Activated naive CD4-positive, alpha-beta T cell treated with anti-CD3 and anti-CD28 coated beads, Interleukin-2, amount 50 U/mL, for 24 hours (primary cell): ENCODE data around the gene RYR1.

Experiments used
- H3K27ac Mint-ChIP-seq: one replicate; pipeline ENCODE4 v1.8.0; 2021; ENCODE audit warnings: mild to moderate bottlenecking, mixed read lengths
- H3K27me3 Mint-ChIP-seq: one replicate; pipeline ENCODE4 v1.8.0; 2021; ENCODE audit warnings: mixed read lengths
- H3K36me3 Mint-ChIP-seq: one replicate; pipeline ENCODE4 v1.8.0; 2021; ENCODE audit warnings: mixed read lengths
- H3K4me1 Mint-ChIP-seq: one replicate; pipeline ENCODE4 v1.8.0; 2021; ENCODE audit warnings: mixed read lengths
- H3K4me3 Mint-ChIP-seq: one replicate; pipeline ENCODE4 v1.8.0; 2021; ENCODE audit warnings: mild to moderate bottlenecking, mixed read lengths
- H3K9me3 Mint-ChIP-seq: one replicate; pipeline ENCODE4 v1.8.0; 2021; ENCODE audit warnings: mixed read lengths

RYR1 gene

GRCh38 chr19:38433268-38433733 is at the start of gene RYR1:
RYR1 (plus strand) TSS chr19:38433691; CDS start chr19:38433830, 139 bp downstream.
- Mint-ChIP-seq H3K27ac (no peak within 1 kb of the TSS), H3K27me3 (peaks cover 14% of the 10 kb centered on the region), H3K4me1 (peaks cover 19% of the 10 kb centered on the region), H3K9me3 (no peaks in the 10 kb centered on the region), H3K4me3 (peak within 1 kb of the TSS; percentile 62), H3K36me3 (no peaks in the 10 kb centered on the region)

GRCh38 chr19:38383743-38384142 is 49.7 kb upstream of the RYR1 start:
- Mint-ChIP-seq H3K27ac (no peak overlapping the region), H3K4me3 (no peak overlapping the region), H3K4me1 (peaks cover 21% of the 10 kb centered on the region), H3K9me3 (no peaks in the 10 kb centered on the region), H3K27me3 (peaks cover 5% of the 10 kb centered on the region), H3K36me3 (peaks cover 32% of the 10 kb centered on the region)

GRCh38 chr19:38384209-38385027 is 49.1 kb upstream of the RYR1 start:
- Mint-ChIP-seq H3K27me3 (peaks cover 5% of the 10 kb centered on the region), H3K36me3 (peaks cover 31% of the 10 kb centered on the region), H3K4me1 (peaks cover 21% of the 10 kb centered on the region), H3K27ac (no peak overlapping the region), H3K9me3 (no peaks in the 10 kb centered on the region), H3K4me3 (no peak overlapping the region)

GRCh38 chr19:38385057-38385803 is 48.3 kb upstream of the RYR1 start:
- H3K4me3 Mint-ChIP-seq, result peak overlapping the region; percentile 26
- H3K27ac Mint-ChIP-seq, result peak overlapping the region; percentile 55
- peaks cover 26% of the 10 kb centered on the region for H3K4me1 Mint-ChIP-seq
- peaks cover 5% of the 10 kb centered on the region for H3K27me3 Mint-ChIP-seq
- no peaks in the 10 kb centered on the region for H3K9me3 Mint-ChIP-seq
- H3K36me3 Mint-ChIP-seq, result peaks cover 27% of the 10 kb centered on the region

- H3K4me3 Mint-ChIP-seq, result no peak overlapping the region
- peaks cover 24% of the 10 kb centered on the region for H3K36me3 Mint-ChIP-seq
- H3K27ac Mint-ChIP-seq, result no peak overlapping the region
- H3K9me3 Mint-ChIP-seq, result no peaks in the 10 kb centered on the region
- peaks cover 26% of the 10 kb centered on the region for H3K4me1 Mint-ChIP-seq
- H3K27me3 Mint-ChIP-seq, result peaks cover 5% of the 10 kb centered on the region
These were observed 47.7 kb upstream of the RYR1 start for GRCh38 chr19:38385804-38386257.

- peaks cover 5% of the 10 kb centered on the region for H3K27me3 Mint-ChIP-seq
- H3K4me3 Mint-ChIP-seq, result peak overlapping the region; percentile 11
- no peaks in the 10 kb centered on the region for H3K9me3 Mint-ChIP-seq
- H3K36me3 Mint-ChIP-seq, result peaks cover 19% of the 10 kb centered on the region
- peaks cover 26% of the 10 kb centered on the region for H3K4me1 Mint-ChIP-seq
- H3K27ac Mint-ChIP-seq, result no peak overlapping the region
These were observed 47.1 kb upstream of the RYR1 start for GRCh38 chr19:38386300-38386970.

GRCh38 chr19:38386971-38387549 is 46.4 kb upstream of the RYR1 start:
- Mint-ChIP-seq H3K36me3 (peaks cover 13% of the 10 kb centered on the region), H3K27me3 (peaks cover 5% of the 10 kb centered on the region), H3K4me3 (peak overlapping the region; percentile 88), H3K9me3 (no peaks in the 10 kb centered on the region), H3K4me1 (peaks cover 26% of the 10 kb centered on the region), H3K27ac (peak overlapping the region; percentile 38)

- H3K4me1 Mint-ChIP-seq, result peaks cover 28% of the 10 kb centered on the region
- peaks cover 10% of the 10 kb centered on the region for H3K36me3 Mint-ChIP-seq
- H3K27me3 Mint-ChIP-seq, result peaks cover 5% of the 10 kb centered on the region
- H3K9me3 Mint-ChIP-seq, result no peaks in the 10 kb centered on the region
- H3K4me3 Mint-ChIP-seq, result peak within 1 kb of the TSS; percentile 88
- peak within 1 kb of the TSS; percentile 38 for H3K27ac Mint-ChIP-seq
These were observed 45.7 kb upstream of the RYR1 start, which contains the start of gene GGN for GRCh38 chr19:38387550-38388348. GGN (minus strand) TSS chr19:38388034; CDS start chr19:38387261, 773 bp downstream.

GRCh38 chr19:38388349-38389100 is 45.0 kb upstream of the RYR1 start, which contains the start of gene SPRED3:
SPRED3 (plus strand) TSS chr19:38388697; CDS start chr19:38390303, 1,606 bp downstream.
- peak within 1 kb of the TSS; percentile 88 for H3K4me3 Mint-ChIP-seq
- peaks cover 31% of the 10 kb centered on the region for H3K4me1 Mint-ChIP-seq
- peak within 1 kb of the TSS; percentile 33 for H3K27ac Mint-ChIP-seq
- H3K36me3 Mint-ChIP-seq, result peaks cover 8% of the 10 kb centered on the region
- peaks cover 5% of the 10 kb centered on the region for H3K27me3 Mint-ChIP-seq
- no peaks in the 10 kb centered on the region for H3K9me3 Mint-ChIP-seq

- H3K36me3 Mint-ChIP-seq, result peaks cover 7% of the 10 kb centered on the region
- no peaks in the 10 kb centered on the region for H3K9me3 Mint-ChIP-seq
- peaks cover 5% of the 10 kb centered on the region for H3K27me3 Mint-ChIP-seq
- peaks cover 39% of the 10 kb centered on the region for H3K4me1 Mint-ChIP-seq
- no peak overlapping the region for H3K27ac Mint-ChIP-seq
- H3K4me3 Mint-ChIP-seq, result peak overlapping the region; percentile 53
These were observed 44.2 kb upstream of the RYR1 start for GRCh38 chr19:38389101-38389925.

- H3K4me1 Mint-ChIP-seq, result peaks cover 39% of the 10 kb centered on the region
- no peaks in the 10 kb centered on the region for H3K9me3 Mint-ChIP-seq
- no peak overlapping the region for H3K27ac Mint-ChIP-seq
- peaks cover 5% of the 10 kb centered on the region for H3K27me3 Mint-ChIP-seq
- peaks cover 3% of the 10 kb centered on the region for H3K36me3 Mint-ChIP-seq
- no peak overlapping the region for H3K4me3 Mint-ChIP-seq
These were observed 43.2 kb upstream of the RYR1 start for GRCh38 chr19:38389957-38390924.

GRCh38 chr19:38391911-38392464 is 41.5 kb upstream of the RYR1 start:
- Mint-ChIP-seq H3K36me3 (peaks cover 3% of the 10 kb centered on the region), H3K9me3 (no peaks in the 10 kb centered on the region), H3K27ac (no peak overlapping the region), H3K4me3 (no peak overlapping the region), H3K27me3 (peaks cover 5% of the 10 kb centered on the region), H3K4me1 (peaks cover 48% of the 10 kb centered on the region)
